HEK293T (cell line): Measurements from ENCODE around the gene TLE1.
"Not testable (repeated sequence)": the region's sequence is repeated elsewhere in the genome, so short reads cannot be mapped to it uniquely, and the experiment has no call there.

Experiments used
- CTCF ChIA-PET: fragments of 350-600 bp; formaldehyde crosslinking; extraction: SDS; loops from one replicate; lab custom pipeline; 2021; ENCODE audit warnings: antibody characterized with exemption, inconsistent platforms; lab: Yijun Ruan, JAX
- POLR2A ChIA-PET: fragments of 350-600 bp; formaldehyde crosslinking; extraction: SDS; loops from one replicate; lab custom pipeline; 2020; ENCODE audit warnings: antibody characterized with exemption, inconsistent platforms; lab: Yijun Ruan, JAX
- DNase-seq: peaks from one replicate; pipeline ENCODE4 v3.0.0; 2012; ENCODE audit warnings: mixed read lengths; ENCODE audit errors: extremely low spot score
- ARNT ChIP-seq: fragments of 450-650 bp; IDR thresholded peaks from 2 replicates; pipeline ENCODE4 v1.6.1; 2017; ENCODE audit warnings: mild to moderate bottlenecking
- BHLHE40 ChIP-seq: fragments of 450-650 bp; IDR thresholded peaks from 2 replicates; pipeline ENCODE4 v1.6.1; 2016; ENCODE audit warnings: mild to moderate bottlenecking, moderate library complexity, borderline replicate concordance
- CTBP1 ChIP-seq: fragments of 450-650 bp; IDR thresholded peaks from 2 replicates; pipeline ENCODE4 v1.6.1; 2016; ENCODE audit warnings: borderline replicate concordance
- ELF4 ChIP-seq: fragments of 450-650 bp; IDR thresholded peaks from 2 replicates; pipeline ENCODE4 v1.6.1; 2017; ENCODE audit warnings: antibody characterized with exemption
- FOXA1 ChIP-seq: fragments of 450-650 bp; IDR thresholded peaks from 2 replicates; pipeline ENCODE4 v1.6.1; 2016; ENCODE audit warnings: mild to moderate bottlenecking
- FOXK2 ChIP-seq: fragments of 450-650 bp; IDR thresholded peaks from 2 replicates; pipeline ENCODE4 v1.6.1; 2016; ENCODE audit warnings: mild to moderate bottlenecking
- FOXM1 ChIP-seq: fragments of 450-650 bp; IDR thresholded peaks from 2 replicates; pipeline ENCODE4 v1.6.1; 2017; ENCODE audit warnings: mild to moderate bottlenecking, borderline replicate concordance
- HDGF ChIP-seq: fragments of 450-650 bp; IDR thresholded peaks from 2 replicates; pipeline ENCODE4 v1.6.1; 2017; ENCODE audit warnings: antibody characterized with exemption, borderline replicate concordance
- L3MBTL2 ChIP-seq: fragments of 450-650 bp; conservative IDR thresholded peaks from 2 replicates; pipeline ENCODE4 v1.6.1; 2016; ENCODE audit warnings: mild to moderate bottlenecking
- LEF1 ChIP-seq: fragments of 450-650 bp; IDR thresholded peaks from 2 replicates; pipeline ENCODE4 v1.6.1; 2017; ENCODE audit warnings: mild to moderate bottlenecking, borderline replicate concordance
- NFRKB ChIP-seq: fragments of 450-650 bp; IDR thresholded peaks from 2 replicates; pipeline ENCODE4 v1.6.1; 2016; ENCODE audit warnings: mild to moderate bottlenecking, moderate library complexity
- PKNOX1 ChIP-seq: fragments of 450-650 bp; IDR thresholded peaks from 2 replicates; pipeline ENCODE4 v1.6.1; 2016
- SP1 ChIP-seq: fragments of 450-650 bp; IDR thresholded peaks from 2 replicates; pipeline ENCODE4 v1.6.1; 2017
- SUZ12 ChIP-seq: fragments of 450-650 bp; IDR thresholded peaks from 2 replicates; pipeline ENCODE4 v1.6.1; 2016; ENCODE audit warnings: mild to moderate bottlenecking
- TARDBP ChIP-seq: fragments of 450-650 bp; IDR thresholded peaks from 2 replicates; pipeline ENCODE4 v1.6.1; 2016
- ZNF384 ChIP-seq: fragments of 450-650 bp; IDR thresholded peaks from 2 replicates; pipeline ENCODE4 v1.6.1; 2016

TLE1 gene

DNA sequence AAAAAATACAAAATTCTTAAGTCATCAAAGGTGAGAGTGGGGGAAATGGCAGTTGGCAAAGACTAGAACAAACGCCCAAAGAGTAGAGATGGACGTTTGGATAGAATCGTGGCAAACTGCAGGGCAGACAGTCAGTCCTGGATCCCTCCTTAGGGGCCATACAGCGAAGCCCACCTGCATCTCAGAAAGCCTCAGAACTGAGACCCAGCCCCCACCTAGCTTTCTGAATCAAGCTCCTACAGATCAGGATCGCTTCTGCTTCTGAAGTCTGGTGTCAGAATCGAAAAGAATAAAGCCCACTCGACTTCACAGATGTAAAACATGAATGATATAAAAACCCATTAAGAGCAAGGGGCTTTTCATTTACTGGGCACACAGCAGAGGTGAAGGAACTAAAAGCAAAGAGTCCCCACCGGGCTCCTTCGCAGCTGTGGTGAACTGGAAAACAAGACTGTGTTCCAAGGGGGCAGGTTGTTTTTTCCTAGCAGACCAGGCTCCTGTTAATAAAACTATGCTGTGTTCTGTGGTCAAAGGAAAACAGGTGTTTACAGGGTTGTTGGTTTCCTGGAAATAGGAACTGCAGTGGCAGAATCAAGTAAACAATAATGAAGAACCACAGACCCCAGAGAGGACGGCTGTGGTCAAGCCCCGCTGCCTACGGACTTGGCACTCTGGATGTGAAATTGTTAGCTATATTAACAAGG, 91.8 kb downstream of the TLE1 start:
- CTCF ChIA-PET: no interaction called here
- POLR2A ChIA-PET: no interaction called here
- no peak for DNase-seq
- TF ChIP-seq CTBP1: no peak
- no peak for TF ChIP-seq FOXM1
- no peak for TF ChIP-seq ARNT
- TF ChIP-seq SP1: no peak
- no peak for TF ChIP-seq PKNOX1
- TF ChIP-seq L3MBTL2: no peak
- no peak for TF ChIP-seq LEF1
- no peak for TF ChIP-seq NFRKB
- no peak for TF ChIP-seq FOXK2
- TF ChIP-seq ELF4: no peak
- no peak for TF ChIP-seq HDGF
- TF ChIP-seq FOXA1: no peak
- TF ChIP-seq BHLHE40: no peak
- no peak for TF ChIP-seq ZNF384
- TF ChIP-seq SUZ12: no peak

GRCh38 chr9:81596679-81597418, 92.5 kb downstream of the TLE1 start:
- TF ChIP-seq FOXA1: no peak
- TF ChIP-seq SUZ12: no peak
- TF ChIP-seq CTBP1: no peak
- TF ChIP-seq HDGF: no peak
- TF ChIP-seq NFRKB: no peak
- TF ChIP-seq LEF1: no peak
- no peak for TF ChIP-seq FOXM1
- no peak for TF ChIP-seq BHLHE40
- TF ChIP-seq ELF4: no peak
- TF ChIP-seq L3MBTL2: no peak
- no peak for TF ChIP-seq TARDBP
- TF ChIP-seq SP1: no peak
- no peak for TF ChIP-seq FOXK2
- TF ChIP-seq ZNF384: no peak
- CTCF ChIA-PET: no interaction called here
- POLR2A ChIA-PET: no interaction called here
- DNase-seq: no peak

DNA sequence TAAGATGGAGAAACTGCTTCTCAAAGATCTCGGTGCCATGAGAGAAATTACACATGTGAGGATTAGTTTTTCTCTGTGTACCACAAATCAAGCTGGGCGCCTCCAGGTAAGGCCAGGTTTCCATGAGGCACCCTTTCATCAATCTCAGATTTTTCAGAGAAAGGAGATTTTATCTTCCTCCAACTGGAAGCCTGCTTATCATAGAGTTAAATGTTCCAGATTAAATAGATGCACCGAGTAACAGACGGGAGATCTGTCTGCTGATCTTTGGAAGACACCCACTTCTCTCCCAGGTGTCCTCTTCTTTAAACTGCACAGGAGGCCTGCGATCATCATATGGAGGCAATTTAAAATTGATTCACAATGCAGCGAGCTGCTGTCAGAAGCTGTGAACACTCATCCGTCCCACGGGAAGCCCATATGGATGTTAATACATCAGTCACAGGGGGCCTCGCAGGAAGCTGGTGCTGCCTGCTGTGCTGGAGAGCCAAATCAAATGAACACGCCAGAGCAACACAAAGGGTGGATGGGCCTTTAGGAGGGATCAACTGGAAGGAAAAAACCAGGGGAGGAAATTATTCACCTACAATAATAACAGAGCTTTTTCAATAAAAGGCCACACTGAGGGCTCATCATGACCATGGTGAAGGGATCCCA, 93.3 kb downstream of the TLE1 start:
- CTCF ChIA-PET: no interaction called here
- POLR2A ChIA-PET: no interaction called here
- DNase-seq: no peak
- TF ChIP-seq TARDBP (no peak), HDGF (no peak), ELF4 (no peak), LEF1 (no peak), SUZ12 (no peak), FOXA1 (no peak), BHLHE40 (no peak), ARNT (no peak), FOXM1 (no peak), SP1 (no peak), L3MBTL2 (no peak)

DNA sequence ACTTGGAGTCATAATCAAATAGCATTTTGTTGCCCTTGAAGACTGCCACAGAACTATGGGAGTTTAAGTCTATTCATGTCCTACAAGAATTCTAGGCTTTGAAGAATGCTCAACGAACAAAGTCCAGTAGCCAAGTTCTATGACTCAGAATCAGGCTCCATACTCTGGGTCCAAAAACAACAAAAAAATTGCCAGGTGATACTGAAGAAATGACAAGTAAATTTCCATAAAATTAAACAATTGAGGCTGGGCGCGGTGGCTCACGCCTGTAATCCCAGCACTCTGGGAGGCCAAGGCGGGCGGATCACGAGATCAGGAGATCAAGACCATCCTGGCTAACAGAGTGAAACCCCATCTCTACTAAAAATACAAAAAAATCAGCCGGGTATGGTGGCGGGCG, 94.1 kb downstream of the TLE1 start:
- POLR2A ChIA-PET, CTCF ChIA-PET, DNase-seq: not testable (repeated sequence)

GRCh38 chr9:81594415-81594814, 94.9 kb downstream of the TLE1 start:
- no peak for DNase-seq
- CTCF ChIA-PET: no interaction called here
- POLR2A ChIA-PET: interaction anchor here (1.6 kb wide), 1 partner anchor 10 kb away, joined by 3 read pairs; no protein-coding TSS in a partner anchor
- TF ChIP-seq ARNT: no peak
- no peak for TF ChIP-seq SUZ12
- TF ChIP-seq FOXA1: no peak
- TF ChIP-seq BHLHE40: no peak
- TF ChIP-seq LEF1: no peak
- TF ChIP-seq PKNOX1: no peak
- no peak for TF ChIP-seq HDGF
- no peak for TF ChIP-seq ELF4
- no peak for TF ChIP-seq L3MBTL2
- TF ChIP-seq TARDBP: no peak
- no peak for TF ChIP-seq FOXM1
- no peak for TF ChIP-seq CTBP1
- TF ChIP-seq ZNF384: no peak
- no peak for TF ChIP-seq SP1
- TF ChIP-seq FOXK2: no peak
- TF ChIP-seq NFRKB: no peak

DNA sequence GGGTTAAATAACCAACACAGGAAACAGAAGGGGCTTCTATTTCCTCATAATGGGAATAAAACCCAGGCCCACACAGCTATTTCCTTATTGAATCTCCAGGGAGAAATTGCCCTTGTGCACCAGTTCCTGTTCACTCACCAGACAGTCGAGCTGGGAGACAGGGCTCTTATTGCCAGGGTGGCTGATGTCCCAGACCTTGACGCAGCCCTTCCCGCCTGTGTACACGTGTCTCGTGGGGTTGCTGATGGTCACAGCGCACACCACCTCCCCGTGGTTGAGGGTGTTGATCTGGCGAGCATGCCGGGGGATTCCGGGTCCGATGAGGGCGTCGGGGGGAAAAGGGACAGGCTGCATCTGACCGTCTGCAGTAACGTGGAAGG, 96.5 kb downstream of the TLE1 start:
- ChIA-PET POLR2A (no interaction called here), CTCF (no interaction called here)
- no peak for DNase-seq
- TF ChIP-seq ZNF384: no peak
- TF ChIP-seq FOXK2: no peak
- no peak for TF ChIP-seq L3MBTL2
- no peak for TF ChIP-seq FOXM1
